Left ventricle myocardium inferior (tissue), 1 donor: ENCODE measurements around the gene MOBP. TPM values are rescaled to one million over a fixed set of nuclear protein-coding genes. Genes with fewer than 3 reads are reported as not detected.

Experiments
- DNase-seq: peaks from one replicate; pipeline ENCODE4 v3.0.0-alpha.2; 2020
- H3K27ac ChIP-seq: fragments of 200-600 bp; replicated peaks from 2 replicates; pipeline ENCODE4 v1.8.0; 2021
- H3K27me3 ChIP-seq: fragments of 200-600 bp; 2 replicates; pipeline ENCODE4 v1.8.0; 2021; ENCODE audit warnings: low read depth
- H3K36me3 ChIP-seq: fragments of 200-600 bp; 2 replicates; pipeline ENCODE4 v1.8.0; 2021
- H3K4me1 ChIP-seq: fragments of 200-600 bp; 2 replicates; pipeline ENCODE4 v1.8.0; 2021
- H3K4me3 ChIP-seq: fragments of 200-600 bp; 2 replicates; pipeline ENCODE4 v1.8.0; 2021; ENCODE audit warnings: mild to moderate bottlenecking, moderate library complexity
- H3K9me3 ChIP-seq: fragments of 200-600 bp; replicated peaks from 2 replicates; pipeline ENCODE4 v1.8.0; 2021
- intact Hi-C: fragments of 100-400 bp; cut with micrococcal nuclease; formaldehyde crosslinking; loops from one replicate; pipeline ENCODE4 v1.11.0; 2022
- total RNA-seq: library from RNA; stranded (reverse); fragmentation: NEBNext Ultra II Directional; extraction: Animal tissue kit (Norgen Biotek cat#: 25700); gene quantifications from one replicate; pipeline ENCODE4 v1.2.1, GENCODE V29; 2021
- TF ChIP-seq, protein P1 (sequence below): fragments of 200-600 bp; IDR thresholded peaks from 2 replicates; pipeline ENCODE4 v1.8.0; 2021; ENCODE audit warnings: antibody characterized with exemption, mild to moderate bottlenecking, borderline replicate concordance
- donor health status: DM: no; HTN: yes; CAD: no; lungs with severe emphysema.

The MOBP gene
- total RNA-seq, 1 donor from 2014 or later = not detected

DNA sequence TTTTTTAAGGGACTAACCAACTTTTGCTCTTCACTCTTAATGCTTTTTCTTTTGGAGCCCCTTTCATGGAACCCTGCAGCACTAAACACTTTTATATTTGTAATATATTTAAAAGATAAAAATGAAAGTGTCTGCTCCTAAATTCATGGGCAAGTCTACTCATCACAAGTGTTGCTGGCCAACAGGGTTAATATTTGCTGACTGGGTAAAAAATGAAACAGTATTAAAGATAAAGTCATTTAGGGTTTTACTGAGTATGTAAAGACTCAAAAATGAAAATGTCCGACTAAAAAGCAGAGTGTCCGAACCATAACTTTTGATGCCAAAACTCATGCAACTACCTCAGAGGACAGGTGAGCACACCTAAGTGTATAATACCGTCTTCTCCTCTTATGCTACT, 54.0 kb downstream of the MOBP start:
- no peak for DNase-seq
- Histone ChIP-seq H3K27me3 (peaks cover 51% of the 10 kb centered on the region), H3K36me3 (no peaks in the 10 kb centered on the region), H3K4me1 (no peaks in the 10 kb centered on the region), H3K27ac (no peak overlapping the region), H3K9me3 (peaks cover 10% of the 10 kb centered on the region), H3K4me3 (no peak overlapping the region)
- TF ChIP-seq, protein P1, sequence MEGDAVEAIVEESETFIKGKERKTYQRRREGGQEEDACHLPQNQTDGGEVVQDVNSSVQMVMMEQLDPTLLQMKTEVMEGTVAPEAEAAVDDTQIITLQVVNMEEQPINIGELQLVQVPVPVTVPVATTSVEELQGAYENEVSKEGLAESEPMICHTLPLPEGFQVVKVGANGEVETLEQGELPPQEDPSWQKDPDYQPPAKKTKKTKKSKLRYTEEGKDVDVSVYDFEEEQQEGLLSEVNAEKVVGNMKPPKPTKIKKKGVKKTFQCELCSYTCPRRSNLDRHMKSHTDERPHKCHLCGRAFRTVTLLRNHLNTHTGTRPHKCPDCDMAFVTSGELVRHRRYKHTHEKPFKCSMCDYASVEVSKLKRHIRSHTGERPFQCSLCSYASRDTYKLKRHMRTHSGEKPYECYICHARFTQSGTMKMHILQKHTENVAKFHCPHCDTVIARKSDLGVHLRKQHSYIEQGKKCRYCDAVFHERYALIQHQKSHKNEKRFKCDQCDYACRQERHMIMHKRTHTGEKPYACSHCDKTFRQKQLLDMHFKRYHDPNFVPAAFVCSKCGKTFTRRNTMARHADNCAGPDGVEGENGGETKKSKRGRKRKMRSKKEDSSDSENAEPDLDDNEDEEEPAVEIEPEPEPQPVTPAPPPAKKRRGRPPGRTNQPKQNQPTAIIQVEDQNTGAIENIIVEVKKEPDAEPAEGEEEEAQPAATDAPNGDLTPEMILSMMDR = no peak
- intact Hi-C loops = no loop called here

DNA sequence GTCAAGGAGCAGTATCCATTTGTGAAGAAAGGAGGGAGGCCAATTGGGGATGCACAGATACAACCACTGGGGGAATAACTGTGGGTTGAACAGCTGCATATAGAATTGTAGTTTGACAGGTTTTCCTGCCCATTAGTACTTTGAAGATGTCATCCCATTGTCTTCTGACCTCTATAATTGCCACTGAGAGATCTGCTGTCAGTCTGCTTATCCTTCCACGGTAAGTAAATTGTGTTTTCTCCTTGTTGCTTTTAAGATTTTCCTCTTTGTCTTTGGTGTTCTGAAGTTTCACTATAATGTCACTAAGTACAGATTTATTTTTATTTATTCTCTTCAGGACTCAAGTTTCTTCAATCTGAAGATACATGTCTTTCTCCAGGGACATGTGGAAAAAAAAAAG, 56.6 kb downstream of the MOBP start:
- Histone ChIP-seq H3K27ac (no peak overlapping the region), H3K4me1 (no peaks in the 10 kb centered on the region), H3K27me3 (peaks cover 37% of the 10 kb centered on the region), H3K36me3 (no peaks in the 10 kb centered on the region), H3K4me3 (no peak overlapping the region), H3K9me3 (peaks cover 10% of the 10 kb centered on the region)
- intact Hi-C loops = no loop called here
- TF ChIP-seq, protein P1 = no peak
- no peak for DNase-seq

DNA sequence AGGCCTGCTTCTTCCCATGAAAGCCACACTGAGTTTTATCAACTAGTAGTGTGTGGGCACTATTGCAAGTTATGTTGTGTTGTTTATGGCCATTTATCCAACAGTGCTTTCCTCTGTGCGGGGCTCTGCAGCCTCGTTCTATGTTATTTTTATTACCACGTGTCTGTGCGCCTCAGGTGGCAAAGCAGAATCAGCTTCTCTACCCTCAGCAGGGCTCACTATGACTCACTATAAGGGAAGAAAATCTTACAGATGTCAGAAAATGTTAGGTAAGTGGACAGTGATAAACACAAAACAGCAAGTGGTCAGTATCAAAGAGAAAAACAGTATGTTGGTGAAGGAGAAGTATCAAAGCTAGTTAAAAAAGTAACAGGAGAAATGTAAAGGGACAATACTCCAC, 61.4 kb downstream of the MOBP start:
- TF ChIP-seq, protein P1 = no peak
- DNase-seq = no peak
- Histone ChIP-seq H3K27me3 (no peaks in the 10 kb centered on the region), H3K36me3 (no peaks in the 10 kb centered on the region), H3K4me1 (no peaks in the 10 kb centered on the region), H3K27ac (no peak overlapping the region), H3K4me3 (no peak overlapping the region), H3K9me3 (peaks cover 9% of the 10 kb centered on the region)
- intact Hi-C loops = no loop called here

DNA sequence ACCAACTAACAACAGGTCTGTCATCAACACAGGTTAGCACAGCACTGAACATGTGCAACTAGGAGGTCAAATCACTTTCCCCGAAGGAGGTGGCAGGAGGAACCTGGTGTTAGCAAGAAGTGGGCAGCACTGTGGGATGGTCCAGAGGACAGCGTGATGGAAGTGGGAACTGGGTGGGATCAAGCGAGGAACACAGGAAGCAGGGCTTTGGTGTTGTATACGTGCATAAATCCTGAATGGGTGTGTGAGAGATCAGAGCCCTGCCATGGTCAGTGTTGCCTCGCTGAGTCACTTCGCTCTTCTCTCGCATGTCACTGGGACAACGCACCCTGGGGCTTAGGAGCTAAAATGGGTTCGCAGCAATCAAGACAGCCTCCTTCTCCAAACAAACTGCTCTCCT, 62.1 kb downstream of the MOBP start:
- DNase-seq = no peak
- Histone ChIP-seq H3K27ac (no peak overlapping the region), H3K4me3 (no peak overlapping the region), H3K4me1 (no peaks in the 10 kb centered on the region), H3K36me3 (no peaks in the 10 kb centered on the region), H3K9me3 (peaks cover 1% of the 10 kb centered on the region), H3K27me3 (no peaks in the 10 kb centered on the region)
- intact Hi-C loops = no loop called here
- TF ChIP-seq, protein P1 = no peak

DNA sequence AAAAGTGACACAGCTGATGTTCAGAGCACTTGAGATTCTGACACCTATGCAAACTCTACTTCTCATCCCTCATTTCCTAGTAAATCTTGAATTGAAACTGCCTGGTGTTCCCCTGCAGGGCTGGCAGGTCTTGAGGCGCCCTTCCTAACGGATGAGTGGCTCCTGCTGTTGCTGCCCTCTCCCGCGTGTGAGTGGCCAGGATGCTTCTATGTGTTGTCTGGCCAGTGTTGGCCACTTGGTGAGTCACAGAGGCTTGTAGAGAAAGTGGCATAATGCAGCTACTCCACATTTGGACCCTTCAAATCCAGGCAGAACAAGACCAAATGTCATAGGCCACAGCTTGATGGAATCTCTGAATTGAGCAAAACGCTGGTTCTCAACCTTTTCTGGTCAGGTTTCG, 63.6 kb downstream of the MOBP start:
- no peaks in the 10 kb centered on the region for H3K4me1 ChIP-seq
- H3K27me3 ChIP-seq = no peaks in the 10 kb centered on the region
- no peaks in the 10 kb centered on the region for H3K9me3 ChIP-seq
- TF ChIP-seq, protein P1 = no peak
- H3K36me3 ChIP-seq = no peaks in the 10 kb centered on the region
- DNase-seq = no peak
- H3K27ac ChIP-seq = no peak overlapping the region
- no peak overlapping the region for H3K4me3 ChIP-seq
- intact Hi-C loops = no loop called here

DNA sequence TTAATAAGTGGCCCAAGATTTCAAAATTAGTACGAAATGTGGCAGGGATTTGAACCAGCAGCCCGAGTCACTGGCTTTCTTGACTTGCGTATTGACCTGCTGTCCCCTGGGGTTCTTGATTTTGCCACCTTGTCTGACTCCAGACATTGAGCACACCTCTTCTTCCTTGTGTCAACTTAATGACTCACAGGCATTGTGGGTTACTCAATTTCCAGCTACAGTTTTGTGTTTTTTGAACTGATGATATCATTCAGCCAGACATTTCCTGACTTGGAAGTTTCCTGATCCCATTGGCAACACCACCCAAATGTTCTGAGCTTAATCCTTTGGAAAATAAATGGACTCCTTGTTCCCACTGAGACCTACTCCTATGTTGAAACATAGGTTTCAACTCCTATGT, 64.2 kb downstream of the MOBP start:
- Histone ChIP-seq H3K36me3 (no peaks in the 10 kb centered on the region), H3K27me3 (no peaks in the 10 kb centered on the region), H3K4me1 (no peaks in the 10 kb centered on the region), H3K27ac (peak overlapping the region; percentile 14), H3K9me3 (no peaks in the 10 kb centered on the region), H3K4me3 (no peak overlapping the region)
- TF ChIP-seq, protein P1 = no peak
- intact Hi-C loops = no loop called here
- no peak for DNase-seq
